ENCODE data around the gene AAGAB. TPM values are rescaled to one million over a fixed set of nuclear protein-coding genes. Genes with fewer than 3 reads are reported as not detected.

AAGAB gene
- total and polyA plus RNA-seq, 12 donors: 12.4 to 63.7 (median 29.2) TPM

DNA sequence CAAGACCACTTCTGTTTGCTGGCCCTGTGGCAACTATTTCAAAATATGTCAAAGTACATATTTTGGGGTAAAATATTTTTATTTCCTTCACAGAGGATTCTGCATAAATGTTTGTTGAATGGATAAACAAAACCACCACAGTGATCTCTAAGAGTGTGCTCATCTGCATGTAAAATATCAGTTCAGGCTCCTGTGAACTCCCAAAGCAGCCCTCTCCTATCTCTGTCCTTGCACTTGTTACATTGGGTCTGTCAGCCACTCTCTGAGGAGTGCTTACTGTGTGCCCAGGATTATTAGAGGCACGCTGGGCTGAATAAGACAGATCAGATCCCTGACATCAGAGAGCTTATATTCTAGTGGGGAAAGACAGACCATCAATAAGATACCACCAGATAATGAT is 27.3 kb upstream of the AAGAB start:
- no peak overlapping the region for H3K27ac ChIP-seq
- WGBS, 4 donors: 78 to 100% (median 85%) methylated on average over 1 of the region's 1 CpG
- H3K4me1 ChIP-seq (replicated peaks in 1 of 2): no peaks in the 10 kb centered on the region
- H3K9me3 ChIP-seq (replicated peaks in 1 of 3): no peaks in the 10 kb centered on the region
- no peaks in the 10 kb centered on the region for H3K27me3 ChIP-seq
- H3K4me3 ChIP-seq: no peak overlapping the region
- TF ChIP-seq CTCF (IDR thresholded peaks at IDR 0.05) (no peak), POLR2A (IDR thresholded peaks at IDR 0.05) (no peak)
- intact Hi-C loops (cut with DNase I): no loop called here
- H3K36me3 ChIP-seq (replicated peaks in 1 of 2): no peaks in the 10 kb centered on the region
- no peak for DNase-seq

DNA sequence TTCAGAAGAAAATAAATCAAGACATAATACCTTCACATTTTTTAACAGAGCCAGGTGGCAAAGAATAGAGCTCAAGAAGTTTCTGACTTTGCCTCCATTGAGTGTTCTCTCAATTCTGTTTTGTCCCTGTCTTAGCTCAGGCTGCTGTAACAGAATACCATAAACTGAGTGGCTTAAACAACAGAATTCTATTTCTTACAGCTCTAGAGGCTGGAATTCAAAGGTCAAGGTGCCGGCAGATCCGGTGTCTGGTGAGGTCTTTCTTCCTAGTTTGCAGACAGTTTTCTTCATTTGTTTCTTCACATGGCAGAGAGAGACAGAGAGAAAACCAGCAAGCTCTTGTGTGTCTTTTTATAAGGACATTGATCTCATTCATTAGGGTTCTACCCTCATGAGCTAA is 25.8 kb upstream of the AAGAB start:
- Histone ChIP-seq H3K36me3 (replicated peaks in 1 of 2) (no peaks in the 10 kb centered on the region), H3K4me3 (no peak overlapping the region), H3K27ac (no peak overlapping the region), H3K9me3 (replicated peaks in 1 of 3) (no peaks in the 10 kb centered on the region), H3K27me3 (no peaks in the 10 kb centered on the region), H3K4me1 (replicated peaks in 1 of 2) (no peaks in the 10 kb centered on the region)
- WGBS, 4 donors: 38 to 59% (median 42%) methylated on average over 2 of the region's 2 CpGs
- DNase-seq: no peak
- no peak for TF ChIP-seq CTCF (IDR thresholded peaks at IDR 0.05)
- no peak for TF ChIP-seq POLR2A (IDR thresholded peaks at IDR 0.05)
- intact Hi-C loops (cut with DNase I): no loop called here

DNA sequence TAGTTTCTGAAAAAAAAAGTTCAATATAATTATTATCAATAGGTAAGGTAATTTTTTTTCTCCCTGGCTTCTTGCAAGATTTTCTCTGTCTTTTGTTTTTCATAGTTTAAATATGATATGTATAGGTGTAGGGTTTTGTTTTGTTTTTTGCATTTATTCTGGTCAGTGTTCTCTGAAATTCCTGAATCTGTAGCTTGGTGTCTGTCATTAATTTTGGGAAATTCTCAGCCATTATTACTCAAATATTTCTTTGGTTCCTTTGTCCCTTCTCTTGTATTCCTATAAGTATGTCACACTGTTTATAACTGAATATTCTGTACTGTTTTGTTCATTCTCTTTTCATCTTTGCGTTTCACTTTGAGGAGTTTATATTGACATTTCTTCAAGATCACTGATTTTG is 22.2 kb upstream of the AAGAB start:
- Histone ChIP-seq H3K4me3 (no peak overlapping the region), H3K4me1 (replicated peaks in 1 of 2) (no peaks in the 10 kb centered on the region), H3K27me3 (no peaks in the 10 kb centered on the region), H3K36me3 (replicated peaks in 1 of 2) (no peaks in the 10 kb centered on the region), H3K9me3 (replicated peaks in 1 of 3) (no peaks in the 10 kb centered on the region), H3K27ac (no peak overlapping the region)
- TF ChIP-seq CTCF (IDR thresholded peaks at IDR 0.05) (no peak), POLR2A (IDR thresholded peaks at IDR 0.05) (no peak)
- 88 to 94% (median 93%) methylated on average over 1 of the region's 1 CpG for WGBS, 4 donors
- no peak for DNase-seq
- intact Hi-C loops (cut with DNase I): no loop called here

DNA sequence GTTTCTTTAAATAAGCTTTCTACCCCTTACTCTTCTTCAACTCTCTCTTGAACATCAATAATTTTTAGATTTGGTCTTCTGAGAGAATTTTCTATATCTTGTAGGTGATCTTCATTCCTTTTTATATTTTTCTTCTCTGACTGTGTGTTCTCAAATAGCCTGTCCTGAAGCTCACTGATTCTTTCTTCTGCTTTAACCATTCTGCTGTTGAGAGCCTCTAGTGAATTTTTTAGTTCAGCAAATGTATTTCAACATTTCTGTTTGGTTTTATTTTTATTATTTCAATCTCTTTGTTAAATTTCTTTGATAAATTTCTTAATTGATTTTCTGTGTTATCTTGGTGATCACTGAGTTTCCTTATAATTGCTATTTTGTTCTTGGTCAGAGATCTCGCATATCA is 19.8 kb upstream of the AAGAB start:
- intact Hi-C loops (cut with DNase I): no loop called here
- TF ChIP-seq CTCF (IDR thresholded peaks at IDR 0.05) (no peak), POLR2A (IDR thresholded peaks at IDR 0.05) (no peak)
- 74 to 88% (median 87%) methylated on average over 1 of the region's 1 CpG for WGBS, 4 donors
- Histone ChIP-seq H3K4me1 (replicated peaks in 1 of 2) (no peaks in the 10 kb centered on the region), H3K27me3 (no peaks in the 10 kb centered on the region), H3K4me3 (no peak overlapping the region), H3K36me3 (replicated peaks in 1 of 2) (no peaks in the 10 kb centered on the region), H3K27ac (no peak overlapping the region), H3K9me3 (replicated peaks in 1 of 3) (no peaks in the 10 kb centered on the region)
- no peak for DNase-seq
